GM21447 (cell line): Measurements from ENCODE around the gene MSL3.

Experiments
- ATAC-seq: cut with Tn5 transposase; IDR thresholded peaks from one replicate; pipeline ENCODE4 v1.9.1; 2021; ENCODE audit not compliant: unreplicated experiment

MSL3 gene, protein sequence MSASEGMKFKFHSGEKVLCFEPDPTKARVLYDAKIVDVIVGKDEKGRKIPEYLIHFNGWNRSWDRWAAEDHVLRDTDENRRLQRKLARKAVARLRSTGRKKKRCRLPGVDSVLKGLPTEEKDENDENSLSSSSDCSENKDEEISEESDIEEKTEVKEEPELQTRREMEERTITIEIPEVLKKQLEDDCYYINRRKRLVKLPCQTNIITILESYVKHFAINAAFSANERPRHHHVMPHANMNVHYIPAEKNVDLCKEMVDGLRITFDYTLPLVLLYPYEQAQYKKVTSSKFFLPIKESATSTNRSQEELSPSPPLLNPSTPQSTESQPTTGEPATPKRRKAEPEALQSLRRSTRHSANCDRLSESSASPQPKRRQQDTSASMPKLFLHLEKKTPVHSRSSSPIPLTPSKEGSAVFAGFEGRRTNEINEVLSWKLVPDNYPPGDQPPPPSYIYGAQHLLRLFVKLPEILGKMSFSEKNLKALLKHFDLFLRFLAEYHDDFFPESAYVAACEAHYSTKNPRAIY

GRCh38 chrX:11757719-11758399, at the start of gene MSL3:
MSL3 (plus strand) TSS chrX:11758237; CDS start chrX:11758264, 27 bp downstream.
- peak; percentile 30 for ATAC-seq

- no peak for ATAC-seq
These were observed 35.7 kb upstream of the MSL3 start for GRCh38 chrX:11722304-11722703.

- no peak for ATAC-seq
These were observed 33.7 kb upstream of the MSL3 start for GRCh38 chrX:11724122-11725017.

- ATAC-seq = no peak
These were observed 32.2 kb upstream of the MSL3 start for GRCh38 chrX:11725631-11726442.

- no peak for ATAC-seq
These were observed 29.5 kb upstream of the MSL3 start for GRCh38 chrX:11728556-11728955.

DNA sequence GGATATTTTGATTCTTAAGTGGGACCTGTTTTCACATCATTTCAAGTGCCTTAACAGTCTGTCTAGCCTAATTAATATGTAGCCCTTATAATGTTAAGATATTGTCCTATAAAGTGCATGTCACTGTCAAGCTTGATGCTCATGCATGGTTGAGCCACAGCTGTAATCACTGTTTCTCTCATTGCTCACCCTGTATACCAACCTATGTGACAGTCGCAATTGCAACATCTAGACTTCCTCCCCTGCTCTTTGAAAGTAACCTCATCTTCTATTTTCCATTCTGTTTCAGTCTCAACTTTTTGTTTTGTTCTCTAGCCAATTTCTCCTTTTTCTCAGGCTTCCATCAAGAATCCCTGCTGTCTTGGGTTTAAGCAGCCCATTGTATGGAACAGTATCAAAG, 24.4 kb upstream of the MSL3 start:
- ATAC-seq = no peak

GRCh38 chrX:11739776-11740175, 18.3 kb upstream of the MSL3 start:
- ATAC-seq = no peak

DNA sequence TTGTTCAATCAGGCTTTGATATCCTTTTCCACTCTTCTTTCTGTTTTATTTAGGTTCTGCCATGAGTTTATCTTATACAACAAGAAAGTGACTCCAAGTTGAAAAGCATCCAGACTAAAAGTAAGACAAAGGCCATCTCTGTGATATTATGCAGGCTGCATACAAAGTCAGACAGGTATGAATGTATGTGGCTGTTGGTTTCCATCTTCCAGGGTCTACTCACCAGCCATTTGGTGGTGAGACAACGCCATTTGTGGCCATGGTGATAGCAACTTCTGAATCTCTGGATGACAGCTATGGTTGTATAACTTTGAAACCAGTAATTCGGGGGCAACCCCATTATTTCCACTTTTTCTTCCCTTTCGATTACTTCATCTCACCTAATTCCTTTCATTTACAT, 17.2 kb upstream of the MSL3 start:
- ATAC-seq = no peak

- ATAC-seq = no peak
These were observed 16.5 kb upstream of the MSL3 start for GRCh38 chrX:11741574-11741973.

DNA sequence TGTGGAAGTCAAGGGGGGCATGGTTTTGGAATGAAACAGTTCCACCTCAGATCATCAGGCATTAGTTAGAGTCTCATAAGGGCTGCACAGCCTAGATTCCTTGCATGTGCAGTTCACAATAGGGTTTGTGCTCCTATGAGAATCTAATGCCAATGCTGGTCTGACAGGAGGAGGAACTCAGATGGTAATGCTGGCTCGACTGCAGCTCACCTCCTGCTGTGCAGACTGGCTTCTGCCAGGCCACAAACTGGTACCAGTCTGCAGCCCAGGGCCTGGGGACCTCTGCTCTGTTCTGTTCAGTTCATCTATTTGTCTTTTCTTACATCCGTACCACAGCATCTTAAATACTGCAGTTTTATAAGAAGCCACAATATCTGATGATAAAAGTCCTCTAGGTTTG, 12.2 kb upstream of the MSL3 start:
- no peak for ATAC-seq

GRCh38 chrX:11750046-11750445, 8.0 kb upstream of the MSL3 start:
- no peak for ATAC-seq

GRCh38 chrX:11750694-11751093, 7.3 kb upstream of the MSL3 start:
- ATAC-seq = no peak

DNA sequence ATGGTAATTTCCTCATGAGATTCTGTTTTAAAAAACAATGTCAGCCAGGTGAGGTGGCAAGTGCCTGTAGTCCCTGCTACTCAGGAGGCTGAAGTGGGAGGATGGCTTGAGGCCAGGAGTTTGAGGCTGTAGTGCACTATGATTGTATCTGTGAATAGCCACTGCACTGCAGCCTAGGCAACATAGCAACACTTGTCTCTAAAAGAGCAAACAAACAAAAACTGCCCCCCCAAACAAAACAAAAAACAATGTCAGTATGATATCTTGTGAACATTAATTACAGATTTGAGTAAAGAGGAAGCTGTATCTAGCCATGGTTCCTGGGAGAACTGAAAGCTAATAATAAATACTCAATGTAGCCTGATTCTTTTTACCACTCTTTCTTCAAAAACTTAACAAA, 6.8 kb upstream of the MSL3 start:
- ATAC-seq = no peak

- ATAC-seq = no peak
These were observed 4.4 kb upstream of the MSL3 start for GRCh38 chrX:11753668-11754067.

DNA sequence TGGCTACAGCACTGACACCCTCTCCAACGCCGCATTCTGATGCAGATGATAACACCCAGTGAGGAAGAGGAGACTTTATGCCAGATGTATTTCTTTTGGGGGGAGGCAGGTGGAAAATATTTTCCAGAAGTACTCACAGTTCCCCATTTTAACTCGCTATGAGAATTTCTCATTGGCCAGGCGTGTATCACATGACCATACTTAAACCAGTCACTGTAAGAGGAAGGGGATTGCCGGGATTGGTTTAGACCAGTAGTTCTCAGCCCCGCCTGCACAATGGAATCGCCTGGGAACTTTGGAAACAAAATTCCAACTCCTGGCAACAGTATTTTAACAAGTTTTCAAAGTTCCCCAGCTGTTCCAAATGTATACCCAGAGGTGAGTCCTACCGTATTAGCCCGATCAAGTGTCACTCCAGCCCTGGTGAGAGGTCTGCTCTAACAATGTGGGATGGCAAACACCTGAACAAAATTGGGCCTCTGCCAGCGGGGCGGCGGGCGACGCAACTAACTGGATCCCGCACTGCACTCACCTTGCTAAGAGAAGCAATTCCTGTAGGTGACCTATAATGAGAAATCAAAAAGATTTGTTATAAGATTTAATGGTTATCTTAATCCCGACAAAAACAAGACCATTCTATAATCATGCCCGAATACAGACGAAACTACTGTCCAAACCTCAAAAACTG, 2.9 kb upstream of the MSL3 start:
- ATAC-seq = no peak

DNA sequence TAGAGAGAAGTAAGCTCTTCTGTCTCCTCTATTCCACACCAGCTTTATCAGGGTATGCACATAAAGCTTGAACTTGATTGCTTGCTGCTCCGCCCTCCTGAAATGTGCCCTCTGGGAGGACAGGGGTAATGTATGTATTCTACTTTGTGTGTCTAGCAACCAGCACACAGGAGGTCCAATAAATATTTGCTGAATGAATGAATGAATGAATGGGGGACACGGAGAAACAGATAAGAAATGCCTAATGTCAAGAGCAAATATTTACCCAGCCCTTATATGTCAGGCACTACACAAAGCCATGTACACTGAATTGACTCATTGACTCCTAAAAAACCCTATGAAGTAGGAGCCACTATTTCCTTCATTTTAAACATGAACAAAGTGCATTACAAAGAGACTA, 2.3 kb upstream of the MSL3 start:
- no peak for ATAC-seq

- no peak for ATAC-seq
These were observed 1.4 kb upstream of the MSL3 start for GRCh38 chrX:11756354-11757318.

- ATAC-seq = no peak
These were observed 679 bp upstream of the MSL3 start for GRCh38 chrX:11757397-11757718.
